Transverse colon (tissue), 4 donors: ENCODE measurements around the gene RHEB.

ENCODE experiments used
- EP300 ChIP-seq: sonication (generic); formaldehyde crosslinking; IDR thresholded peaks from one replicate; pipeline ENCODE4 v1.6.1; 2017; ENCODE audit warnings: antibody characterized with exemption, low read depth
- POLR2A ChIP-seq: fragments of 450-650 bp; IDR thresholded peaks from one replicate; pipeline ENCODE4 v1.6.1; 2016; ENCODE audit warnings: antibody characterized with exemption, mild to moderate bottlenecking, moderate library complexity
- POLR2AphosphoS5 ChIP-seq, 3 donors: sonication (generic); formaldehyde crosslinking; IDR thresholded peaks; one replicate each; pipeline ENCODE4 v1.6.1; 2016; ENCODE audit warnings: antibody characterized with exemption in 3 of 3
- TF ChIP-seq, protein P1 (sequence below), 5 experiments: fragments of 200-600 bp in 3 of 5; fragments of 450-650 bp in 2 of 5; sonication (generic) in 3 of 5; IDR thresholded peaks; 1 replicate in 2 of 5; 2 replicates in 3 of 5; pipeline ENCODE4 v1.5.1; 2016 to 2017; ENCODE audit warnings: antibody characterized with exemption in 5 of 5, inconsistent platforms in 3 of 5, mild to moderate bottlenecking in 2 of 5, moderate library complexity in 1 of 5

DNA sequence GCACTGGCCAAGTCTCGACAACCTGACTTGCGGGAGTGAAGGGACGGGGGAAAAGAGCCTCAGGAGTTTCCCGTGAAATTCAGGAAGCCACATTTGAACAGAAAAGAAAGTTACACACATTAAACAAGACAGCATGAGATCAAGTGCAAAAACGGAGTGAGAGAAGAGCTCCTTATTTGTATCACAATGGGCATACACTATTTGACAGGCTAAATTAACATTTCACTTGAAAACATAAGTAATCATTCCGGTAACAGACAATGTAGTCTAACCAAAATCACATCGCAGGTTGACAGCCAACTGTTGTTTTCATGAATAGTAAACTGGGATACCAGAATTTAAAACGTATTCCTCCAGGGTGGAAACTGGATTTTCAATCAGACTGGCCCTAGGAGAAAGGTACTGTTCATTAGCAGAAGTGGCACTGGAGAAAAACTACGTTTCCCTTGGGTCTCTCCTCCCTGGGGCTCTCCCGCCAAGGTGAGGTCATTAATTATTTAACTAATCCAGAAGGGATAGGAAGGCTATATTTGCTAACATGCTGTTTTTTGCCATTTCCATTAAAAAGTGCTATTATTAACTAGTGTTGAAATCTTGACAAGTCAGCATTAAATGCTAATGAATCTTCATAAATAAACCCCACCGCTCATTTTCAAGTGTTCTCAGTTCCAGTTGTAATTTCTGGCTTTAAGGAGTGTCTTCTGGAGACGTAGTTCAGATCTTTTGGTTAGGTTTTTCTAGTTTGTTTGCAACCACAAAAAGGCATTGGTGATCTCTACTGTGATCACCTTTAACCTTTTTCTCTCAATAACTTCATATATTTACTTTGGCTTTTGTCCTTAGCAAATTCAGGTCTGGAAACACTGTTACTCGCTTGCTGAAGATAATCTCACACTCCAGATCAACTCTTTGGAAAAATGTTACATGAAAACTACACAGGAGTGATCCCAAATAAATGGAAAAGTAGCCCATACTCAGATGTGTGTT is 25.1 kb downstream of the RHEB start:
- TF ChIP-seq POLR2AphosphoS5 (IDR thresholded peaks at IDR 0.05) = no peak
- TF ChIP-seq, protein P1, sequence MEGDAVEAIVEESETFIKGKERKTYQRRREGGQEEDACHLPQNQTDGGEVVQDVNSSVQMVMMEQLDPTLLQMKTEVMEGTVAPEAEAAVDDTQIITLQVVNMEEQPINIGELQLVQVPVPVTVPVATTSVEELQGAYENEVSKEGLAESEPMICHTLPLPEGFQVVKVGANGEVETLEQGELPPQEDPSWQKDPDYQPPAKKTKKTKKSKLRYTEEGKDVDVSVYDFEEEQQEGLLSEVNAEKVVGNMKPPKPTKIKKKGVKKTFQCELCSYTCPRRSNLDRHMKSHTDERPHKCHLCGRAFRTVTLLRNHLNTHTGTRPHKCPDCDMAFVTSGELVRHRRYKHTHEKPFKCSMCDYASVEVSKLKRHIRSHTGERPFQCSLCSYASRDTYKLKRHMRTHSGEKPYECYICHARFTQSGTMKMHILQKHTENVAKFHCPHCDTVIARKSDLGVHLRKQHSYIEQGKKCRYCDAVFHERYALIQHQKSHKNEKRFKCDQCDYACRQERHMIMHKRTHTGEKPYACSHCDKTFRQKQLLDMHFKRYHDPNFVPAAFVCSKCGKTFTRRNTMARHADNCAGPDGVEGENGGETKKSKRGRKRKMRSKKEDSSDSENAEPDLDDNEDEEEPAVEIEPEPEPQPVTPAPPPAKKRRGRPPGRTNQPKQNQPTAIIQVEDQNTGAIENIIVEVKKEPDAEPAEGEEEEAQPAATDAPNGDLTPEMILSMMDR (IDR thresholded peaks at IDR 0.05) = no peak
- TF ChIP-seq POLR2A = no peak
- no peak for TF ChIP-seq EP300
